Middle frontal gyrus (tissue), 1 donor: ENCODE results near the gene OSTM1.
"Not testable (repeated sequence)": the region's sequence is repeated elsewhere in the genome, so short reads cannot be mapped to it uniquely, and the experiment has no call there.

Experiments
- DNase-seq: peaks from one replicate; pipeline ENCODE4 v3.0.0-alpha.2; 2015; ENCODE audit warnings: low spot score; ENCODE audit errors: extremely low spot score

The OSTM1 gene

DNA sequence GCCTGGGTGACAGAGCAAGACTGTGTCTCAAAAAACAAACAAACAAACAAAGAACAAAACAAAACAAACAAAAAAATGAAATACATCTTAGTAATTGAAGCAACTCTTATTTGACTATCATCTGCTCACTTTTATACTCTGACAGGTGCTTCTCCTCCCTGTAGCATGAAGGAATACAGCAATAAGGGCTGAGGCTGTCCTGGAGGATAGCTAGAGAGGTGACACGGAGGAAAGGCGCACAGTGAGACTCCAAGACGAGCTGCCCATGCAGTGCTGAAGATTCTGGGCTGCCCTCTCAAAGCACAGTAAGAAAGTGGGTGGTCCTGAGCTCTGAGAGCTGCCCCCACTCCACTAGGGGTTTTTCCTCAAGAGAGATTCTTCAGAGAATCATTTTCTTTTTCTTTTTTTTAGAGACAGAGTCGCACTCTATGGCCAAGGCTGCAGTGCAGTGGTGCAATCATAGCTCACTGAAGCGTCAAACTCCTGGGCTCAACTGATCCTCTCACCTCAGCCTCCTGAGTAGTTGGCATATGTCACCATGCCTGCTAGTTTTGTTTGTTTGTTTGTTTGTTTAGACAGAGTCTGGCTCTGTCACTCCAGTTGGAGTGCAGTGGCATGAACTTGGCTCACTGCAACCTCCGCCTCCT is 50.0 kb downstream of the OSTM1 start:
- DNase-seq: no peak

DNA sequence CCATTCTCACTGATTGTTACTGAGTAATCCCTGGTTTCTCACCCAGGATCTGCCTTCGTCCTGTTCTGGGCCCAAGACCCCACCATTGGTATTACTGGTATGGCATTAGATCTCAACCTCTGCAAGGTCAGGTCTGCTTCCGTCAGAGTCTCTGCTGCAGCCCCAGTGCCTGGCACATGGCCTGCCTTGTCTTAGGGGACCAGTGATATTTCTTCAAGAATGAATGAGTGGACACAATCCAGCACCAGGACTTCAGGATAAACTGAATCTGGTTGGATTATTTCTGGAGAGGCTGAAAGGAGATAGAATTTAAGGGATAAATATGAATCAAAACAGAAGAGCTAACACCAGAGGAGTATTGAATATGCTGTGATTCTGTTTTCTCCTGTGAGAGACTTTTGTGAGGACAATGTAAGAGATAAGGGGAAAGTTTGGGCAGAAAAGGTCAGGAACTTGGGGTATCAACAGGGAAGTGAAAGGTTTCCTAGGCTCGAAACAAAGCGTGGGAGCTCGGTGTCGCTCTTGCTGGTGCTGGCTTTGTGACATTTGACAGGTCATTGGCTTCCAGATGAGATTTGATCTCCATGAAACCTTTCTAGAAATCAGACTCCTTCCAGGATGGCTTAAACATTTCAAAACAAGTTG is 53.9 kb downstream of the OSTM1 start:
- no peak for DNase-seq

DNA sequence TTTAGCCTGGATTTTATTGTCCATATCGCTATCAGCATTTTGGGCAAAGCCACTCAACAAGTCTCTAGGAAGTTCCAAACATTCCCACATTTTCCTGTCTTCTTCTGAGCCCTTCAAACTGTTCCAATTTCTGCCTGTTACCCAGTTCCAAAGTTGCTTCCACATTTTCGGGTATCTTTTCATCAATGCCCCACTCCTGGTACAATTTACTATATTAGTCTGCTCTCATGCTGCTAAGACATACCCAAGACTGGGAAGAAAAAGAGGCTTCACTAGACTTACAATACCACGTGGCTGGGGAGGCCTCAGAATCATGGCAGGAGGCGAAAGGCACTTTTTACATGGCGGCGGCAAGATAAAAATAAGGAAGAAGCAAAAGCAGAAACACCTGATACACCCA is 58.3 kb downstream of the OSTM1 start:
- not testable (repeated sequence) for DNase-seq

DNA sequence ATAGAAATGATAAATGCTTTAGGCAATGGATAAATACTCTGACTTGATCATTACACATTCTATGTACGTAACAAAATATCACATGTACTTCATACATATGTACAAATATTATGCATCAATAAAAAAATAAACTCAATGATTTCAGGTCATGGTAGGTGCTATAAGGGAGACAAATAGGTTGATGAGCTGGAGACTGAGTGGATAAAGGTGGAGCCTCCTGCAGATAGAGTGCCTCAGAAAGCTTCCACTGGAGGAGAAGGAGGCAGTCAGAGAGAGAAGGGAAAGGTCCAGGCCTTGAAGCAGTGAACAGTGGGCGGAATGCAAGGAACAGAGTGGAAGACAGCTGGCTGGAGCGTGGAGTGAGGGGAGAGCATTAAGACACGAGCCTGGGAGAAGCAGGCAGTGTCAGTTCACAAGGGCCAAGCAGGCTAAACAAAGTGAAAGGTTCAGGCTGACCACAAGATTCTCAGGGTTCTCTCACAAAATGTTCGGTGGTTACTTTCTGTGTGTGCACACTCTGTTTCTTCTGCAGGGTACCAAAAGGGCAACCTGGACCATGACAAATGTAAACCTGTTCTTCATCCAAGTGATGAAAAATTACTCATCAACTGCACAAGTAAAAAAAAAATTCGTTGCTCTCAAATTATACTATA is 60.6 kb downstream of the OSTM1 start:
- no peak for DNase-seq

DNA sequence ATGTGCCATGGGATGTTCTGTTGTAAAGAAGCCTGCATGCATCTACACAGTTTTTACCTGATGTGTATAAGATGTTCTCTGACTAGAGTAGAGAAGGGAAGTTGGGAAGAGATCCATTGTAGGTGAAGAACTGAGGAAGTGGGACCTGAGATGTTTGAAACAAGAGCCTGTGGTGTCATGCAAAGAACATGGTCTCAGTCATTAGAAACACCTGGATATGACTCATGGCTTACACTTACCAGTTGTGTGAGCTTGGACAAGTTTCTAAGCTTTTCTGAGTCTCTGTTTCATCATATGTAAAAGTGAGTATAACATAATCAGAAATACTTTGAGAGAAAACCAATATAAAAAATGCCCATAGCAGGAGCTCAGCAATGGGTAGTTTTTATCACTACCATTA is 64.6 kb downstream of the OSTM1 start:
- DNase-seq: no peak

DNA sequence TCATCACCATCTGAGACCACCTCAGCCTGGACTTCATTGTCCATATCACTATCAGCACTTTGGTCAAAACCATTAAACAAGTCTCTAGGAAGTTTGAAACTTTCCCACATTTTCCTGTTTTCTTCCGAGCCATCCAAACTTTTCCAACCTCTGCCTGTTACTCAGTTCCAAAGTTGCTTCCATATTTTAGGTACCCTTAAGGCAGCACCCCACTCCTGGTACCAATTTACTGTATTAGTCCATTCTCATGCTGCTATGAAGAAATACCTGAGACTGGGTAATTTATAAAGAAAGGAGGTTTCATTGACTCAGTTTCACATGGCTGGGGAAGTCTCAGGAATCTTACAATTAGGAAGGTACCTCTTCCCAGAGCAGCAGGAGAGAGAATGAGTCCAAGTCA is 65.3 kb downstream of the OSTM1 start:
- not testable (repeated sequence) for DNase-seq

DNA sequence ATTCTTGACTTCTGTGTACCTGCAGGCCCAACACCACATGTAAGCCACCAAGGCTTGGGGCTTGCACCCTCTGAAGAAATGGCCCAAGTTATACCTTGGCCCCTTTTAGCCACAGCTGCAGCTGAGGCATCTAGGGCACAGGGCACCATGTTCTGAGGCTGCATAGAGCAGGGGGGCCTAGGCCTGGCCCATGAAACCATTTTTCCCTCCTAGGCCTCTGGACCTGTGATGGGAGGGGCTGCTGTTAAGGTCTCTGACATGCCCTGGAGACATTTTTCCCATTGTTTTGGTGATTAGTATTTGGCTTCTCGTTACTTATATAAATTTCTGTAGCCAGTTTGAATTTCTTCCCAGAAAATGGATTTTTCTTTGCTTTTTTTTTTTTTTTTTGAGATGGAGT is 66.2 kb downstream of the OSTM1 start:
- no peak for DNase-seq

DNA sequence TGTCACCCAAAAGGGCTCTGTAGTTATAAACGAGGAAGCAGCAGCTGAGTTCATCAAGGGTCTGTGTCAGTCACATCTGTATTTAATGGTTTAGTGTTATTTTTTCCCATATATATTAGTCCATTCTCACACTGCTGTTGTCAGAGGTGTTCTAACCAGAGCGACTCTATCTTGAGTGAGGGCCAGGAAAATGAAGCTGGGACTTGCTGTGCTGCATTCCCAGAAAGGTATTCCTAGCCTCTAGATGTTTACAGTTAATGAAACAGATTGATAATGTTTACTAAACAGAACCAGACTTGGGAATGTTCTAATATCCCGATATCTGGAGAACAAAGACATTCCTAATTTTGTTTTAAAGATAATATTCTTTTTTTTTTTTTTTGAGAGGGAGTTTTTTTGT is 68.6 kb downstream of the OSTM1 start:
- DNase-seq: no peak

DNA sequence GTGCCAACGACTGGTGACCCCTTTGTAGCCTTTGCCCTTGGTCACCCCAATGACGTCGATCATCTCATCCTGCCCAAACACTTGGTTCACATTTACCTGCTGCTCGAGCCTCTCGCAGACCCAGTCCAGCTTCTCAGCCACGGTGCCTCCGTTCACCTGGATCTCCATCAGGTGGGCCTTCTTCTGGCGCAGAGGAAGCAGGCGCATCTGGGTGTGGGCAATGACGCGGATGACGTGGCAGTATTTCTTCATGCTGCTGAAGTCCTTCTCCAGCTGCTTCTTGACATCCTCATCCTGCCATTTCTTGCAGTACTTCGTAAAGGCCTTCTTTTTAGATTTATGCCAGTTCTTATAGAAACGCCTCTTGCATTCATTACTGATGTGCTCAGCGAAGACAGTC is 69.7 kb downstream of the OSTM1 start:
- no peak for DNase-seq

DNA sequence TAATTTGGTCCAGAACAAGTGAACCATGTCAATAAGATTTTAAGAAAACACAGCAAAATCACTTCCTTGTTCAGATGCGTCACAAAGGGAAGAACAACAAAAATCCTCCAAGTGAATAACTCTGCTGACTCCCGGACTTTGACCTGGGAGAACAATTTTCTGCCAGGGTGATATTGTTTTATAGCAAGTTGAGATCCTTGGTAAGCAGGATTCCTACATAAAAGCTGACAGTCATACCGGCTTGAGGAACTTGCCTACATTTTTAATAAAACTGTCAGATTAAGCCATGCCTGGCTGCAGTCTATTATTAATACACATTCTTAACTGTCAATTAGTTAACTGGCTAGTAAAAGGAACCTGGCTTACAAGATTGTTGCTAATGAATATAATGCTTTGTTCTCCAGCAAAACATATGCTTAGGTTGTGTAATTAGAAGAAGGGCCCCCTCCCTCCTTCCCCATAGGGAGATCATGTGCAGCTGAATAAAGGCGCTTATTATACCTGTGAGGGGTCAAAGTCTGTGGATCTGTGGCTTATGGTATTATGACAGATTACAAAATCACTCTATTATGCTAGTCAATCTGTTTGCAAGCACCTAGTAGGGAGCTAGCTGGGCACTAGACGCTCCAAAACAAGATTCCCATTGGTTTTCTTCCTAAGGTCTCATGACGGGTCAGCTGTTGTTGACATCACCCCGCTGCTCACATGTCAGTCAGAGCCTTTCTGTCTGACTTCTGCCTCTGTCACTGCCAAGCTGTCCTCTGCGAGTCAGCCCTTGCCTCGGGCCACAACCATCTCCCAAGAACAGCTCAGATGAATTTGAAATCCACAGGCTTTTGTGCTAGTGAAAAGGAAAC is 71.9 kb downstream of the OSTM1 start:
- DNase-seq: peak; percentile 24

DNA sequence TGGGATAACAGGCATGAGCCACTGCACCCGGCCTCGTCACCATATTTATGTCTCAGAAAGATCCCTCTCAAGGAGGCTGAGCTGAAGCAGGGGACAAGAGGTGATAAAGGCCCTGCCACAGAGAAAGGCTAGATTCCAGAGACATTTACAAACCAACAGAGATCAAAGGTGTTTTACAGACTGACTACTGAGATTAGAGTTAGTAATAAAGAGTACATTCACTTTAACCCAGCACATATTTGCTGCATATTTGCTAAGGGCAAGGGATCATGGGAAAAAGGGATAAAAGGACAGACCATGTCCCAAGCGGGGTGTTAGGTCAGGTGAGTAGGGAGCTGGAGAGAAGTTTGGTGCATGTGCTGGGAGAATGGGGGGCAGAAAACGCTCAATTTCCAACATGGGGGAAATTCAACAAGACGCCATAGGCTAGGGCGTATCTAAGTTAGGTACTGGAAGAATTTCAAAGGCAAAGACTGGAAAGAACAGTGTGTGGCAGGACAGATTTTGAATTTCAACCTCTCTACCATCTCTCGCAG is 72.8 kb downstream of the OSTM1 start:
- DNase-seq: no peak

DNA sequence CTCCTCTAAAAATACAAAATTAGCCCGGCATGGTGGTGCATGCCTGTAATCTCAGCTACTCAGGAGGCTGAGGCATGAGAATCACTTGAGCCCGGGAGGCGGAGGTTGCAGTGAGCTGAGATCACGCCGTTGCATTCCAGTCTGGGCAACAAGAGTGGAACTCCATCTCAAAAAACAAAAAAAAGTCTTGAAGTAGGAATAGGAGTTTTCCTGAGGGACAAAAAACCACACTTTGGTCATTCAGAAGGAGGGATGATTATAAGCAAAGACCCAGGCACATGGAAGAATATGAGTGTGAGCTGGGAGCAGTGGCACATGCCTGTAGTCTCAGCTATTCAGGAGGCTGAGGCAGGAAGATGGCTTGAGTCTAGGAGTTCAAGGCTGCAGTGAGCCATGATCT is 74.3 kb downstream of the OSTM1 start:
- not testable (repeated sequence) for DNase-seq

DNA sequence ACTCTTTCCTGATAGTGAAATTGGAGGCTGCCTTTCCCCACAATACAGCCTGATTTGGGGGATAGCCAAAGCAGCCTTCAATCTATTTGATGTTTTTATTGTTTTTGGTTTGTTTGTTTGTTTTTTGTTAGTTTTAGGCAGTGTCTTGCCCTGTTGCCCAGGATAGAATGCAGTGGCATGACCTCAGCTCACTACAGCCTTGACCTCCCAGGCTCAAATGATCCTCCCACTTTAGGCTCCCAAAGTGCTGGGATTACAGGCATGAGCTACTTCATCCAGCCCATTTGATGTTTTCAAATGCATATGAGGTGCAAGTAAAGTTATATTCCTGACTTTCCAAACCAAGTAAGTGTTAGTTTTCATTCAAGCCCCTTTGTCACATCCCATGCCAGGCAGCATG is 75.2 kb downstream of the OSTM1 start:
- no peak for DNase-seq

DNA sequence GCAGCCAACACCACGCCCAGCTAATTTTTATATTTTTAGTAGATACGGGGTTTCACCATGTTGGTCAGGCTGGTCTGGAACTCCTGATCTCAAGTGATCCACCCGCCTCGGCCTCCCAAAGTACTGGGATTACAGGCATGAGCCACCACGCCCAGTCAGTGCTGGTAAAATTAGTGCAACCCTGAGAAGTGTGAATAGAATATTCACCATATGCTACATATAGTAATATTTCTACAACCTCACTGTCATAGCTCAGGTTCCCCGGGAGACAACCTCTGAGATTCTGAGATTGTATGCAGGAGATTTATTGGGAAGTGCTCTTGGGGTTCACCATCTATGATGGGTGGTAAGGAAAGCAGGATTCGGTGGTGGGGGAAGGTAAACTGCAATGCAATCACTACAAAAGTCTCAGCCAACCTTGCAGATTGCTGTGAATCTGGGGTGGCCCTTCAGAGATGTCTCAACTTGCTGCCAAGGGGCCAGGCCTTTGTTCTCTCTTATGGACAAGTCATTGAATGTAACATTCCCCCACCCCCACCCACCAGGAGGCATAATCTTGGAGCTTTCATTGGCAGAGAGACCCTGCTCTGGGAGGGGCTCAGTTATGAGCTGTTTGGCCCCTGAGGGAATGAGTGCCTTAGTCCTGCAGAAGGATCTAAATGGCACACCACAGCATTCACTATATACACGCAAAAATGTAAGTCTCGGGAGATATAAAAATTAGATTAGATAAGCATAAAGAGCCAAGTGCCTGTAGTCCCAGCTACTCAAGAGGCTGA is 82.6 kb downstream of the OSTM1 start:
- DNase-seq: no peak
